Measurements from ENCODE around the gene PITPNM3. TPM values are rescaled to one million over a fixed set of nuclear protein-coding genes. Genes with fewer than 3 reads are reported as not detected.

Gene PITPNM3
- total and polyA plus RNA-seq, 2 experiments from 2014 or later = 1.0 to 1.5 TPM

DNA sequence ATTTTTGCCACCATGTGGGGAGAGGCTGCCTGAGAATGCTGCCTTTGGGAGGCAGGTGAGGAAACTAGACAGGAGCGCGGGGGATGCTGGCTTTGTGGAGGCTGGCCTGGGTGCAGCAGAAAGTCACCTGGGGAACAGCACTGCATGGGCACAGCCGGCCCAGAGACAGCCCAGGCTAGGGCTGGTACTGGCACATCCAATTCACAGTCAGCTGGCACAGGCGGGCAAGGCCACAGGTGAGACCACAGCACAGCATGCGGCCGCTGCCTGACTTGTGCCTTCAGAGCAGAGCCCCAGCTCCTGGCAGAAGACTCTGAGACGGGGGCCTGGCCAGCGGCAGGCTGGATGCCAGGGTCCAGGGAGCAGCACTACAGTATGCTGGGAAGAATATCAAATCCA is 16.6 kb upstream of the PITPNM3 start:
- no peaks in the 10 kb centered on the region for H3K27me3 ChIP-seq (ENCODE audit: insufficient read depth)
- TF ChIP-seq STAT1 (IDR thresholded peaks at IDR 0.05; ENCODE audit: unreplicated experiment) = no peak
- TF ChIP-seq JUNB (IDR thresholded peaks at IDR 0.05; ENCODE audit: unreplicated experiment) = no peak
- no peak for TF ChIP-seq CREB1 (CRISPR knock-in tag; IDR thresholded peaks at IDR 0.05; ENCODE audit: low read depth)
- TF ChIP-seq NANOG (IDR thresholded peaks at IDR 0.05; ENCODE audit: borderline replicate concordance) = no peak
- TF ChIP-seq ZNF331 (CRISPR knock-in tag; IDR thresholded peaks at IDR 0.05; ENCODE audit: low read depth) = no peak
- TF ChIP-seq EZH2phosphoT487 (IDR thresholded peaks at IDR 0.05; ENCODE audit: unreplicated experiment) = no peak
- TF ChIP-seq ZNF114 (CRISPR knock-in tag; IDR thresholded peaks at IDR 0.05) = no peak
- Mint-ChIP-seq H3K27me3 (ENCODE audit: insufficient read depth, low read depth, poor library complexity) (peaks cover 5% of the 10 kb centered on the region), H3K36me3 (ENCODE audit: low read depth) (peaks cover 12% of the 10 kb centered on the region), H3K9me3 (no peaks in the 10 kb centered on the region; the same call in 2 of the 3 replicates), H3K4me1 (peaks cover 24% of the 10 kb centered on the region), H3K27ac (no peak overlapping the region), H3K4me3 (no peak overlapping the region)
- no peak for ATAC-seq
- H4K20me1 ChIP-seq (replicated peaks; ENCODE audit: insufficient read depth) = no peaks in the 10 kb centered on the region
- no peaks in the 10 kb centered on the region for H3F3A ChIP-seq (replicated peaks; ENCODE audit: low read depth)
- no peak overlapping the region for H2AFZ ChIP-seq
- H3K79me2 ChIP-seq (replicated peaks; ENCODE audit: insufficient read depth) = no peaks in the 10 kb centered on the region
- no peaks in the 10 kb centered on the region for H3K9me2 ChIP-seq (ENCODE audit: insufficient read depth)
- DNase-seq (ENCODE audit: low spot score) = no peak
- no peak overlapping the region for H3K4me3 ChIP-seq
- H3K27ac ChIP-seq (ENCODE audit: low read depth) = no peak overlapping the region
- H3K4me1 ChIP-seq (ENCODE audit: insufficient read depth) = peaks cover 5% of the 10 kb centered on the region
- no peak overlapping the region for H3K4me2 ChIP-seq
- no peaks in the 10 kb centered on the region for H3K36me3 ChIP-seq (ENCODE audit: insufficient read depth)

DNA sequence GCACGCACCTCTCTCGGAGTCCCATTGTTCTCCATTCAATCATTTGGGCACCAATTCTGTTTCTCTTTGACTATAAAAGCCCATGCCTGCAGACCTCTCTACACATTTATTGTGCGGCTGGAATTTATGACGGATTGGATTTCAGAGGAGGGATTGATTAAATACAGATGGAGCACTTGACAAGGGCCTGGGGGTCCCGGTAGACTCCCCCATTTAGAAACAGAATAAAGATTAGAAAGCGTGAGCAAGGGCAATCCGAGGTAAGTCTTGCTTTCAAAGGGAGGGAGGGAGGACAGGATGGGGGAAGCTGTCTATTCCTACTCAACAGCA is 15.1 kb upstream of the PITPNM3 start:
- Mint-ChIP-seq H3K9me3 (no peaks in the 10 kb centered on the region; the same call in 2 of the 3 replicates), H3K36me3 (ENCODE audit: low read depth) (peaks cover 3% of the 10 kb centered on the region), H3K27me3 (ENCODE audit: insufficient read depth, low read depth, poor library complexity) (peaks cover 10% of the 10 kb centered on the region), H3K27ac (no peak overlapping the region), H3K4me1 (peaks cover 29% of the 10 kb centered on the region), H3K4me3 (no peak overlapping the region)
- H3K4me1 ChIP-seq (ENCODE audit: insufficient read depth) = peaks cover 16% of the 10 kb centered on the region
- no peak overlapping the region for H3K27ac ChIP-seq (ENCODE audit: low read depth)
- H3K9me2 ChIP-seq (ENCODE audit: insufficient read depth) = no peaks in the 10 kb centered on the region
- H3K79me2 ChIP-seq (replicated peaks; ENCODE audit: insufficient read depth) = no peaks in the 10 kb centered on the region
- no peaks in the 10 kb centered on the region for H3K27me3 ChIP-seq (ENCODE audit: insufficient read depth)
- no peak overlapping the region for H3K4me3 ChIP-seq
- no peaks in the 10 kb centered on the region for H3F3A ChIP-seq (replicated peaks; ENCODE audit: low read depth)
- DNase-seq (ENCODE audit: low spot score) = no peak
- ATAC-seq = no peak
- H4K20me1 ChIP-seq (replicated peaks; ENCODE audit: insufficient read depth) = no peaks in the 10 kb centered on the region
- no peaks in the 10 kb centered on the region for H3K36me3 ChIP-seq (ENCODE audit: insufficient read depth)
- H2AFZ ChIP-seq = no peak overlapping the region
- no peak overlapping the region for H3K4me2 ChIP-seq
- TF ChIP-seq, protein P1, sequence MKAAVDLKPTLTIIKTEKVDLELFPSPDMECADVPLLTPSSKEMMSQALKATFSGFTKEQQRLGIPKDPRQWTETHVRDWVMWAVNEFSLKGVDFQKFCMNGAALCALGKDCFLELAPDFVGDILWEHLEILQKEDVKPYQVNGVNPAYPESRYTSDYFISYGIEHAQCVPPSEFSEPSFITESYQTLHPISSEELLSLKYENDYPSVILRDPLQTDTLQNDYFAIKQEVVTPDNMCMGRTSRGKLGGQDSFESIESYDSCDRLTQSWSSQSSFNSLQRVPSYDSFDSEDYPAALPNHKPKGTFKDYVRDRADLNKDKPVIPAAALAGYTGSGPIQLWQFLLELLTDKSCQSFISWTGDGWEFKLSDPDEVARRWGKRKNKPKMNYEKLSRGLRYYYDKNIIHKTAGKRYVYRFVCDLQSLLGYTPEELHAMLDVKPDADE (IDR thresholded peaks at IDR 0.05) = no peak
- TF ChIP-seq NANOG (IDR thresholded peaks at IDR 0.05; ENCODE audit: borderline replicate concordance) (no peak), CREB1 (CRISPR knock-in tag; IDR thresholded peaks at IDR 0.05; ENCODE audit: low read depth) (no peak), ZNF331 (CRISPR knock-in tag; IDR thresholded peaks at IDR 0.05; ENCODE audit: low read depth) (no peak), EZH2 (IDR thresholded peaks at IDR 0.05; ENCODE audit: low read depth, unreplicated experiment) (no peak), STAT1 (IDR thresholded peaks at IDR 0.05; ENCODE audit: unreplicated experiment) (no peak), JUNB (IDR thresholded peaks at IDR 0.05; ENCODE audit: unreplicated experiment) (no peak)
- TF ChIP-seq, protein P2, sequence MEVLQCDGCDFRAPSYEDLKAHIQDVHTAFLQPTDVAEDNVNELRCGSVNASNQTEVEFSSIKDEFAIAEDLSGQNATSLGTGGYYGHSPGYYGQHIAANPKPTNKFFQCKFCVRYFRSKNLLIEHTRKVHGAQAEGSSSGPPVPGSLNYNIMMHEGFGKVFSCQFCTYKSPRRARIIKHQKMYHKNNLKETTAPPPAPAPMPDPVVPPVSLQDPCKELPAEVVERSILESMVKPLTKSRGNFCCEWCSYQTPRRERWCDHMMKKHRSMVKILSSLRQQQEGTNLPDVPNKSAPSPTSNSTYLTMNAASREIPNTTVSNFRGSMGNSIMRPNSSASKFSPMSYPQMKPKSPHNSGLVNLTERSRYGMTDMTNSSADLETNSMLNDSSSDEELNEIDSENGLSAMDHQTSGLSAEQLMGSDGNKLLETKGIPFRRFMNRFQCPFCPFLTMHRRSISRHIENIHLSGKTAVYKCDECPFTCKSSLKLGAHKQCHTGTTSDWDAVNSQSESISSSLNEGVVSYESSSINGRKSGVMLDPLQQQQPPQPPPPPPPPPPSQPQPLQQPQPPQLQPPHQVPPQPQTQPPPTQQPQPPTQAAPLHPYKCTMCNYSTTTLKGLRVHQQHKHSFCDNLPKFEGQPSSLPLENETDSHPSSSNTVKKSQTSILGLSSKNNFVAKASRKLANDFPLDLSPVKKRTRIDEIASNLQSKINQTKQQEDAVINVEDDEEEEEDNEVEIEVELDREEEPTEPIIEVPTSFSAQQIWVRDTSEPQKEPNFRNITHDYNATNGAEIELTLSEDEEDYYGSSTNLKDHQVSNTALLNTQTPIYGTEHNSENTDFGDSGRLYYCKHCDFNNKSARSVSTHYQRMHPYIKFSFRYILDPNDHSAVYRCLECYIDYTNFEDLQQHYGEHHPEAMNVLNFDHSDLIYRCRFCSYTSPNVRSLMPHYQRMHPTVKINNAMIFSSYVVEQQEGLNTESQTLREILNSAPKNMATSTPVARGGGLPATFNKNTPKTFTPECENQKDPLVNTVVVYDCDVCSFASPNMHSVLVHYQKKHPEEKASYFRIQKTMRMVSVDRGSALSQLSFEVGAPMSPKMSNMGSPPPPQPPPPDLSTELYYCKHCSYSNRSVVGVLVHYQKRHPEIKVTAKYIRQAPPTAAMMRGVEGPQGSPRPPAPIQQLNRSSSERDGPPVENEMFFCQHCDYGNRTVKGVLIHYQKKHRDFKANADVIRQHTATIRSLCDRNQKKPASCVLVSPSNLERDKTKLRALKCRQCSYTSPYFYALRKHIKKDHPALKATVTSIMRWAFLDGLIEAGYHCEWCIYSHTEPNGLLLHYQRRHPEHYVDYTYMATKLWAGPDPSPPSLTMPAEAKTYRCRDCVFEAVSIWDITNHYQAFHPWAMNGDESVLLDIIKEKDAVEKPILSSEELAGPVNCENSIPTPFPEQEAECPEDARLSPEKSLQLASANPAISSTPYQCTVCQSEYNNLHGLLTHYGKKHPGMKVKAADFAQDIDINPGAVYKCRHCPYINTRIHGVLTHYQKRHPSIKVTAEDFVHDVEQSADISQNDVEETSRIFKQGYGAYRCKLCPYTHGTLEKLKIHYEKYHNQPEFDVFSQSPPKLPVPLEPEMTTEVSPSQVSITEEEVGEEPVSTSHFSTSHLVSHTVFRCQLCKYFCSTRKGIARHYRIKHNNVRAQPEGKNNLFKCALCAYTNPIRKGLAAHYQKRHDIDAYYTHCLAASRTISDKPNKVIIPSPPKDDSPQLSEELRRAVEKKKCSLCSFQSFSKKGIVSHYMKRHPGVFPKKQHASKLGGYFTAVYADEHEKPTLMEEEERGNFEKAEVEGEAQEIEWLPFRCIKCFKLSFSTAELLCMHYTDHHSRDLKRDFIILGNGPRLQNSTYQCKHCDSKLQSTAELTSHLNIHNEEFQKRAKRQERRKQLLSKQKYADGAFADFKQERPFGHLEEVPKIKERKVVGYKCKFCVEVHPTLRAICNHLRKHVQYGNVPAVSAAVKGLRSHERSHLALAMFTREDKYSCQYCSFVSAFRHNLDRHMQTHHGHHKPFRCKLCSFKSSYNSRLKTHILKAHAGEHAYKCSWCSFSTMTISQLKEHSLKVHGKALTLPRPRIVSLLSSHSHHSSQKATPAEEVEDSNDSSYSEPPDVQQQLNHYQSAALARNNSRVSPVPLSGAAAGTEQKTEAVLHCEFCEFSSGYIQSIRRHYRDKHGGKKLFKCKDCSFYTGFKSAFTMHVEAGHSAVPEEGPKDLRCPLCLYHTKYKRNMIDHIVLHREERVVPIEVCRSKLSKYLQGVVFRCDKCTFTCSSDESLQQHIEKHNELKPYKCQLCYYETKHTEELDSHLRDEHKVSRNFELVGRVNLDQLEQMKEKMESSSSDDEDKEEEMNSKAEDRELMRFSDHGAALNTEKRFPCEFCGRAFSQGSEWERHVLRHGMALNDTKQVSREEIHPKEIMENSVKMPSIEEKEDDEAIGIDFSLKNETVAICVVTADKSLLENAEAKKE (CRISPR knock-in tag; IDR thresholded peaks at IDR 0.05) = no peak
- TF ChIP-seq, protein P3, sequence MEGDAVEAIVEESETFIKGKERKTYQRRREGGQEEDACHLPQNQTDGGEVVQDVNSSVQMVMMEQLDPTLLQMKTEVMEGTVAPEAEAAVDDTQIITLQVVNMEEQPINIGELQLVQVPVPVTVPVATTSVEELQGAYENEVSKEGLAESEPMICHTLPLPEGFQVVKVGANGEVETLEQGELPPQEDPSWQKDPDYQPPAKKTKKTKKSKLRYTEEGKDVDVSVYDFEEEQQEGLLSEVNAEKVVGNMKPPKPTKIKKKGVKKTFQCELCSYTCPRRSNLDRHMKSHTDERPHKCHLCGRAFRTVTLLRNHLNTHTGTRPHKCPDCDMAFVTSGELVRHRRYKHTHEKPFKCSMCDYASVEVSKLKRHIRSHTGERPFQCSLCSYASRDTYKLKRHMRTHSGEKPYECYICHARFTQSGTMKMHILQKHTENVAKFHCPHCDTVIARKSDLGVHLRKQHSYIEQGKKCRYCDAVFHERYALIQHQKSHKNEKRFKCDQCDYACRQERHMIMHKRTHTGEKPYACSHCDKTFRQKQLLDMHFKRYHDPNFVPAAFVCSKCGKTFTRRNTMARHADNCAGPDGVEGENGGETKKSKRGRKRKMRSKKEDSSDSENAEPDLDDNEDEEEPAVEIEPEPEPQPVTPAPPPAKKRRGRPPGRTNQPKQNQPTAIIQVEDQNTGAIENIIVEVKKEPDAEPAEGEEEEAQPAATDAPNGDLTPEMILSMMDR (conservative IDR thresholded peaks at IDR 0.05; ENCODE audit: low read depth in 2 of 2) = no peak
